HEK293T (cell line): ENCODE measurements around the gene ESPN.

ENCODE experiments used
- CTCF ChIA-PET: fragments of 350-600 bp; formaldehyde crosslinking; extraction: SDS; loops from one replicate; lab custom pipeline; 2021; ENCODE audit warnings: antibody characterized with exemption, inconsistent platforms; lab: Yijun Ruan, JAX
- POLR2A ChIA-PET: fragments of 350-600 bp; formaldehyde crosslinking; extraction: SDS; loops from one replicate; lab custom pipeline; 2020; ENCODE audit warnings: antibody characterized with exemption, inconsistent platforms; lab: Yijun Ruan, JAX
- DNase-seq: peaks from one replicate; pipeline ENCODE4 v3.0.0; 2012; ENCODE audit warnings: mixed read lengths; ENCODE audit errors: extremely low spot score
- ARNT ChIP-seq: fragments of 450-650 bp; IDR thresholded peaks from 2 replicates; pipeline ENCODE4 v1.6.1; 2017; ENCODE audit warnings: mild to moderate bottlenecking
- BHLHE40 ChIP-seq: fragments of 450-650 bp; IDR thresholded peaks from 2 replicates; pipeline ENCODE4 v1.6.1; 2016; ENCODE audit warnings: mild to moderate bottlenecking, moderate library complexity, borderline replicate concordance
- CTBP1 ChIP-seq: fragments of 450-650 bp; IDR thresholded peaks from 2 replicates; pipeline ENCODE4 v1.6.1; 2016; ENCODE audit warnings: borderline replicate concordance
- ELF4 ChIP-seq: fragments of 450-650 bp; IDR thresholded peaks from 2 replicates; pipeline ENCODE4 v1.6.1; 2017; ENCODE audit warnings: antibody characterized with exemption
- FOXA1 ChIP-seq: fragments of 450-650 bp; IDR thresholded peaks from 2 replicates; pipeline ENCODE4 v1.6.1; 2016; ENCODE audit warnings: mild to moderate bottlenecking
- FOXK2 ChIP-seq: fragments of 450-650 bp; IDR thresholded peaks from 2 replicates; pipeline ENCODE4 v1.6.1; 2016; ENCODE audit warnings: mild to moderate bottlenecking
- FOXM1 ChIP-seq: fragments of 450-650 bp; IDR thresholded peaks from 2 replicates; pipeline ENCODE4 v1.6.1; 2017; ENCODE audit warnings: mild to moderate bottlenecking, borderline replicate concordance
- HDGF ChIP-seq: fragments of 450-650 bp; IDR thresholded peaks from 2 replicates; pipeline ENCODE4 v1.6.1; 2017; ENCODE audit warnings: antibody characterized with exemption, borderline replicate concordance
- L3MBTL2 ChIP-seq: fragments of 450-650 bp; conservative IDR thresholded peaks from 2 replicates; pipeline ENCODE4 v1.6.1; 2016; ENCODE audit warnings: mild to moderate bottlenecking
- LEF1 ChIP-seq: fragments of 450-650 bp; IDR thresholded peaks from 2 replicates; pipeline ENCODE4 v1.6.1; 2017; ENCODE audit warnings: mild to moderate bottlenecking, borderline replicate concordance
- NFRKB ChIP-seq: fragments of 450-650 bp; IDR thresholded peaks from 2 replicates; pipeline ENCODE4 v1.6.1; 2016; ENCODE audit warnings: mild to moderate bottlenecking, moderate library complexity
- PKNOX1 ChIP-seq: fragments of 450-650 bp; IDR thresholded peaks from 2 replicates; pipeline ENCODE4 v1.6.1; 2016
- SP1 ChIP-seq: fragments of 450-650 bp; IDR thresholded peaks from 2 replicates; pipeline ENCODE4 v1.6.1; 2017
- SUZ12 ChIP-seq: fragments of 450-650 bp; IDR thresholded peaks from 2 replicates; pipeline ENCODE4 v1.6.1; 2016; ENCODE audit warnings: mild to moderate bottlenecking
- TARDBP ChIP-seq: fragments of 450-650 bp; IDR thresholded peaks from 2 replicates; pipeline ENCODE4 v1.6.1; 2016
- ZNF384 ChIP-seq: fragments of 450-650 bp; IDR thresholded peaks from 2 replicates; pipeline ENCODE4 v1.6.1; 2016

The ESPN gene

GRCh38 chr1:6473974-6474814, 49.6 kb downstream of the ESPN start:
- TF ChIP-seq HDGF (no peak), FOXA1 (no peak), CTBP1 (no peak), ELF4 (no peak), TARDBP (no peak)
- ChIA-PET CTCF (no interaction called here), POLR2A (no interaction called here)
- DNase-seq = no peak

GRCh38 chr1:6474815-6475282, 50.3 kb downstream of the ESPN start:
- CTCF ChIA-PET = no interaction called here
- TF ChIP-seq BHLHE40 (no peak), TARDBP (no peak), HDGF (no peak), NFRKB (no peak), SUZ12 (no peak), ELF4 (no peak), PKNOX1 (no peak), SP1 (no peak)
- POLR2A ChIA-PET = no interaction called here
- no peak for DNase-seq

- ChIA-PET POLR2A (no interaction called here), CTCF (interaction anchor here (0.7 to 1.1 kb wide), 2 partner anchors 9 to 48 kb away, joined by 3 to 5 read pairs; no protein-coding TSS in a partner anchor)
- peak; percentile 81 for DNase-seq
- TF ChIP-seq TARDBP (peak; percentile 44; the same call in 1 of the 2 replicates), FOXM1 (no peak), CTBP1 (no peak), NFRKB (no peak), SUZ12 (no peak), ARNT (no peak)
Observed at GRCh38 chr1:6475381-6476133, 51.0 kb downstream of the ESPN start.

GRCh38 chr1:6476483-6476882, 51.9 kb downstream of the ESPN start:
- CTCF ChIA-PET = interaction anchor here (1.1 to 1.2 kb wide), 3 partner anchors 10 to 47 kb away, joined by 3 to 5 read pairs (median 5); no protein-coding TSS in a partner anchor
- TF ChIP-seq CTBP1 (no peak), ELF4 (no peak), NFRKB (no peak), HDGF (no peak), PKNOX1 (no peak), SP1 (no peak), FOXA1 (no peak), FOXM1 (no peak), L3MBTL2 (no peak), ARNT (no peak), TARDBP (no peak)
- POLR2A ChIA-PET = no interaction called here
- no peak for DNase-seq

GRCh38 chr1:6477039-6477820, 52.7 kb downstream of the ESPN start:
- CTCF ChIA-PET = interaction anchor here (0.8 to 1.2 kb wide), 3 partner anchors 9 to 46 kb away, joined by 3 to 5 read pairs (median 3); no protein-coding TSS in a partner anchor
- POLR2A ChIA-PET = no interaction called here
- TF ChIP-seq PKNOX1 (no peak), CTBP1 (no peak), ZNF384 (no peak), L3MBTL2 (no peak), ARNT (no peak), FOXA1 (no peak), TARDBP (no peak), SP1 (no peak), BHLHE40 (no peak)
- no peak for DNase-seq

GRCh38 chr1:6481820-6482219, 57.2 kb downstream of the ESPN start:
- no peak for DNase-seq
- TF ChIP-seq BHLHE40 (no peak), HDGF (no peak), ZNF384 (no peak), FOXK2 (no peak), TARDBP (no peak), ARNT (no peak), SUZ12 (no peak), SP1 (no peak), L3MBTL2 (no peak), ELF4 (no peak), FOXM1 (no peak), FOXA1 (no peak), LEF1 (no peak), PKNOX1 (no peak)
- POLR2A ChIA-PET = interaction anchor here (1.1 kb wide), 1 partner anchor 10 kb away, joined by 4 read pairs; no protein-coding TSS in a partner anchor
- CTCF ChIA-PET = no interaction called here
